ENCODE data around the gene DNAH8. TPM values are rescaled to one million over a fixed set of nuclear protein-coding genes. Genes with fewer than 3 reads are reported as not detected.
A peak's percentile ranks its signal among the peaks of the same experiment; 100 is the strongest.

Gene DNAH8
- total RNA-seq, 4 donors from 2014 or later: under 0.01 TPM; not detected in 3

DNA sequence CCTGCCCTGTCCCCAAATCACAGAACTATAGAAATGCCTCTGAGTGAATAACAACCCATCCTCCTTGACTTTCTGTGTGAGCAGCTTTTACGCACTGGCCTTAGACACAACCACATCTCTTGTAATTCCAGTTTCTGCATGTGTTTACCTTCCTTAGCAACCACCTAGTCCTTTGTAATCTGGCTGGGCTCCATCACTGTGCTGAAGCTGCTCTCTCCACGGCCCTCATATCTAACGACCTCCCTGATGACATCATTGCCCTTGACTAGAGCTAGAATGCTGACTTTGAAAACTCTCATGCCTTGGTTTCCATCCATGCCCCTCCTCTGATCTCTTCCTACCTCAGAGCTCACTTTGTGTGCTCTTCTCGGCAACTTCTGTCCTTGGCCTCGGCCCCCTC lies 303.0 kb downstream of the DNAH8 start:
- intact Hi-C loops (cut with DNase I): no loop called here
- no peaks in the 10 kb centered on the region for H3K27me3 ChIP-seq
- no peak overlapping the region for H3K4me3 ChIP-seq
- no peak overlapping the region for H3K27ac ChIP-seq (replicated peaks in 1 of 4)
- H3K4me1 ChIP-seq: no peaks in the 10 kb centered on the region
- no peaks in the 10 kb centered on the region for H3K36me3 ChIP-seq
- DNase-seq (ENCODE audit: extremely low spot score): peak; percentile 68
- TF ChIP-seq POLR2AphosphoS5 (IDR thresholded peaks at IDR 0.05) (no peak), EP300 (IDR thresholded peaks at IDR 0.05) (no peak), POLR2A (IDR thresholded peaks at IDR 0.05; ENCODE audit: low read depth) (no peak)
- TF ChIP-seq, protein P1, sequence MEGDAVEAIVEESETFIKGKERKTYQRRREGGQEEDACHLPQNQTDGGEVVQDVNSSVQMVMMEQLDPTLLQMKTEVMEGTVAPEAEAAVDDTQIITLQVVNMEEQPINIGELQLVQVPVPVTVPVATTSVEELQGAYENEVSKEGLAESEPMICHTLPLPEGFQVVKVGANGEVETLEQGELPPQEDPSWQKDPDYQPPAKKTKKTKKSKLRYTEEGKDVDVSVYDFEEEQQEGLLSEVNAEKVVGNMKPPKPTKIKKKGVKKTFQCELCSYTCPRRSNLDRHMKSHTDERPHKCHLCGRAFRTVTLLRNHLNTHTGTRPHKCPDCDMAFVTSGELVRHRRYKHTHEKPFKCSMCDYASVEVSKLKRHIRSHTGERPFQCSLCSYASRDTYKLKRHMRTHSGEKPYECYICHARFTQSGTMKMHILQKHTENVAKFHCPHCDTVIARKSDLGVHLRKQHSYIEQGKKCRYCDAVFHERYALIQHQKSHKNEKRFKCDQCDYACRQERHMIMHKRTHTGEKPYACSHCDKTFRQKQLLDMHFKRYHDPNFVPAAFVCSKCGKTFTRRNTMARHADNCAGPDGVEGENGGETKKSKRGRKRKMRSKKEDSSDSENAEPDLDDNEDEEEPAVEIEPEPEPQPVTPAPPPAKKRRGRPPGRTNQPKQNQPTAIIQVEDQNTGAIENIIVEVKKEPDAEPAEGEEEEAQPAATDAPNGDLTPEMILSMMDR (IDR thresholded peaks at IDR 0.05): no peak
- no peaks in the 10 kb centered on the region for H3K9me3 ChIP-seq
- 47% methylated on average over 5 of the region's 5 CpGs for WGBS

DNA sequence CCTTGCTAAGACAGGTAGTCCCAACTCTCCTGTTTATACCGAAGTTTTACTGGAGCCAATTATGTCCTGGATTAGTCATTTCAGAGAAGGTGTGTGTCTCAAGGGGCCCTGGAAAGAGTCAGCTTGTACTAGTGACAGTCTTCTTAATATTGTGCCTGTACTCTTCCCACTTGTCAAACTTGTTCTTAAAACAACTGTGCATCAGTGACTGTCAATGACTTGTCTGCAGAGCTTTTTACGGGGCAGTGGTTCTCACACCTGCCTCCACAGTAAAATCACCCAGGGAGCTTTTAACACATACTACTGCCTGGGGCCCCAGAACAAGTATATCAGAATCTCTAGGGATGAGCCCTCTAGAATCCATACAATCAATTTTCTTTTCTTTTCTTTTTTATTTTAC lies 305.0 kb downstream of the DNAH8 start:
- Histone ChIP-seq H3K36me3 (no peaks in the 10 kb centered on the region), H3K4me3 (no peak overlapping the region), H3K27ac (replicated peaks in 1 of 4) (no peak overlapping the region), H3K9me3 (no peaks in the 10 kb centered on the region), H3K4me1 (no peaks in the 10 kb centered on the region), H3K27me3 (peaks cover 0 to under 1% (median 0%) of the 10 kb centered on the region in 4 donors)
- intact Hi-C loops (cut with DNase I): no loop called here
- TF ChIP-seq POLR2AphosphoS5 (IDR thresholded peaks at IDR 0.05): no peak
- no peak for TF ChIP-seq POLR2A (IDR thresholded peaks at IDR 0.05; ENCODE audit: low read depth)
- TF ChIP-seq EP300 (IDR thresholded peaks at IDR 0.05): no peak
- TF ChIP-seq, protein P1 (IDR thresholded peaks at IDR 0.05): no peak
- peak; percentile 77 for DNase-seq (ENCODE audit: extremely low spot score)
- 85% methylated on average over 2 of the region's 2 CpGs for WGBS

DNA sequence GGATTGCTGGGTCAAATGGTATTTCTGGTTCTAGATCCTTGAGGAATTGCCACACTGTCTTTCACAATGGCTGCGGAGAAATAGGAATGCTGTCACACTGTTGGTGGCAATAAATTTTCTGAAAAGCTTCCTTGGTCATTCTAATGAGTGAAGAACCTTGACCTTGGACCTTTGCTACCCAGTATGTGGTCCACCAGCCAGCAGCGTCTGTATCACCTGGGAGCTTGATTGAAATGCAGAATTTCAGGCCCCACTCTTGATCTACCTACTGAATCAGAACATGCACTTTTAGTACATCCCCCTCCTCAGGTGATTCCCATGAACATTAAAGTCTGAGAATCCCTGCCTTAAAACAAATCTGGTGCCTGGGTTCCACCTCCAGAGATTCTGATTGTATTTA lies 305.9 kb downstream of the DNAH8 start:
- Histone ChIP-seq H3K27ac (replicated peaks in 1 of 4) (no peak overlapping the region), H3K4me1 (no peaks in the 10 kb centered on the region), H3K36me3 (no peaks in the 10 kb centered on the region), H3K4me3 (no peak overlapping the region), H3K27me3 (peaks cover 0 to 4% (median 0%) of the 10 kb centered on the region in 4 donors), H3K9me3 (no peaks in the 10 kb centered on the region)
- no peak for TF ChIP-seq EP300 (IDR thresholded peaks at IDR 0.05)
- no peak for TF ChIP-seq POLR2AphosphoS5 (IDR thresholded peaks at IDR 0.05)
- TF ChIP-seq, protein P1 (IDR thresholded peaks at IDR 0.05): no peak
- TF ChIP-seq POLR2A (IDR thresholded peaks at IDR 0.05; ENCODE audit: low read depth): no peak
- intact Hi-C loops (cut with DNase I): no loop called here
- 72% methylated on average over 2 of the region's 2 CpGs for WGBS
- DNase-seq (ENCODE audit: extremely low spot score): peak; percentile 60

DNA sequence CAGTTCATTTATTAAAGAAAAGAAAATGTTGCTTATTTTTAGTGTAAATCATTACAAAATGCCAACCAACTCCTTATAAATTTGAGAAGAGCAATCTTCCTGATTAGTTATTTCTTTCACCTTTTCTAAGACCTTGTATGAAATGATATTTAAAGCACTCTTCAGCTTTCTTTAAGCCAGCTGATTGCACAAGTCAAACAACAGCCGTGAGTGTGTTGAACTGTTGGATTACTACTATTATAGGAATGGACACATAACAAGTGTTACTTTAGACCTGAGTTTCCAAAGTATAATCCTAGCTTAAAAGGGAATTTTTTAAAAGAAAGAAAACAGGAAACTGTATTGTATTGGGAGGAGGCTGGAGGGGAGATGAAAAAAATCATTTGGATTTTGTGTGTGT lies 306.7 kb downstream of the DNAH8 start:
- H3K27me3 ChIP-seq: peaks cover 0 to 4% (median 0%) of the 10 kb centered on the region in 4 donors
- no peaks in the 10 kb centered on the region for H3K4me1 ChIP-seq
- intact Hi-C loops (cut with DNase I): no loop called here
- no peak overlapping the region for H3K27ac ChIP-seq (replicated peaks in 1 of 4)
- DNase-seq (ENCODE audit: extremely low spot score): no peak
- no peak overlapping the region for H3K4me3 ChIP-seq
- 68% methylated on average over 1 of the region's 1 CpG for WGBS
- no peak for TF ChIP-seq POLR2AphosphoS5 (IDR thresholded peaks at IDR 0.05)
- TF ChIP-seq, protein P1 (IDR thresholded peaks at IDR 0.05): no peak
- TF ChIP-seq EP300 (IDR thresholded peaks at IDR 0.05): no peak
- no peak for TF ChIP-seq POLR2A (IDR thresholded peaks at IDR 0.05; ENCODE audit: low read depth)
- no peaks in the 10 kb centered on the region for H3K9me3 ChIP-seq
- H3K36me3 ChIP-seq: no peaks in the 10 kb centered on the region

DNA sequence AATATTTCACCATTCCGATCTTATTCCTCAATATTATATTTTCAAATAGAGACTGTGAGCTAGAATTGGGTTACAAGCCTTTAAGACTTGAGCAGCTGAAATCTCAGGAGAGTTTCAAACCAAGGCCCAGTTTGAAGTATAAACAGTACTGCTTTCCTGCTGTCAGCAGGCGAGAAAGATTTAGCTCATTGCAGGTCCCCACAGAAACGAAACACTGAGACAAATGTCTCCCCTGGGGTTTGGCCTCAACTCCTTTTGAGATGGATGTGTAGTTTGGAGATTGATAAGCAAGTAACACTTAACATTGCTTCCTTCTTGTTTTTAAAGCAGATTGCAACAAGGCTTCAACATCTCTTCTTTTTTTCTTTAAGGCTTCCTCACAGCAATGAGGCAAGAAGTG lies 311.1 kb downstream of the DNAH8 start:
- no peak for DNase-seq (ENCODE audit: extremely low spot score)
- Histone ChIP-seq H3K27me3 (peaks cover 0 to 17% (median 0%) of the 10 kb centered on the region in 4 donors), H3K4me1 (no peaks in the 10 kb centered on the region), H3K36me3 (no peaks in the 10 kb centered on the region), H3K27ac (replicated peaks in 1 of 4) (no peak overlapping the region), H3K4me3 (no peak overlapping the region), H3K9me3 (no peaks in the 10 kb centered on the region)
- intact Hi-C loops (cut with DNase I): no loop called here
- 49% methylated on average over 3 of the region's 3 CpGs for WGBS
- TF ChIP-seq EP300 (IDR thresholded peaks at IDR 0.05): no peak
- TF ChIP-seq POLR2A (IDR thresholded peaks at IDR 0.05; ENCODE audit: low read depth): no peak
- TF ChIP-seq, protein P1 (IDR thresholded peaks at IDR 0.05): no peak
- no peak for TF ChIP-seq POLR2AphosphoS5 (IDR thresholded peaks at IDR 0.05)

All from esophagus muscularis mucosa (tissue), 4 donors.